K562 (cell line): ENCODE results near the gene CD248. TPM values are rescaled to one million over a fixed set of nuclear protein-coding genes. Genes with fewer than 3 reads are reported as not detected.

Experiments used
- ATAC-seq: fragments of 200-7000 bp; cut with Tn5 transposase; 3 replicates; pipeline ENCODE4 v1.9.1; 2020; ENCODE audit warnings: moderate library complexity
- BruUV-seq: library from RNA; stranded (reverse); fragments of 400-500 nt; replicated peaks from 2 replicates; lab custom pipeline; 2021; lab: Mats Ljungman, UMichigan
- CTCF ChIA-PET: fragments of 300-600 bp; formaldehyde crosslinking; extraction: SDS; loops from one replicate; lab custom pipeline; 2021; ENCODE audit warnings: low intra/inter-chr PET ratio; lab: Yijun Ruan, JAX
- POLR2A ChIA-PET: fragments of 300-600, 350-650 bp; sonication (Branson Sonifier 250); formaldehyde crosslinking; extraction: SDS; loops from one replicate; lab custom pipeline; 2021; ENCODE audit warnings: antibody characterized with exemption, inconsistent platforms; lab: Yijun Ruan, JAX
- DNase-seq, 4 experiments: peaks; one replicate each; pipeline versions ENCODE4 v3.0.0 to v3.0.0-alpha.2; 2011 to 2018; ENCODE audit warnings: low spot score in 3 of 4, mixed read lengths in 3 of 4; ENCODE audit errors: extremely low read depth in 1 of 4
- FAIRE-seq: peaks from 2 replicates; lab custom pipeline; 2011; peaks lifted over from hg19 to GRCh38; lab: Jason Lieb, UNC
- H2AFZ ChIP-seq: 2 replicates; pipeline ENCODE4 v1.6.0; 2011; ENCODE audit warnings: low read depth, low read length, control low read depth, inconsistent platforms
- H3K27ac ChIP-seq: fragments of 200-600 bp; 3 replicates; pipeline ENCODE4 v1.8.0; 2011; ENCODE audit warnings: low read depth, mild to moderate bottlenecking, control low read depth, inconsistent platforms, low read length, moderate library complexity, mixed read lengths; ENCODE audit errors: extremely low read depth
- H3K27me3 ChIP-seq, 2 experiments: fragments of 300-600 bp in 1 of 2; 2 replicates in 1 of 2; 3 replicates in 1 of 2; pipeline versions ENCODE4 v1.6.0 to v1.8.0; 2011; ENCODE audit warnings: inconsistent platforms in 2 of 2, low read length in 2 of 2, mild to moderate bottlenecking in 1 of 2, mixed read lengths in 1 of 2, moderate library complexity in 1 of 2; ENCODE audit not compliant: control insufficient read depth in 2 of 2, insufficient read depth in 2 of 2
- H3K36me3 ChIP-seq: fragments of 300-600 bp; 3 replicates; pipeline ENCODE4 v1.8.0; 2011; ENCODE audit warnings: mild to moderate bottlenecking, low read length, inconsistent platforms; ENCODE audit not compliant: control insufficient read depth, insufficient read depth
- H3K4me1 ChIP-seq, 2 experiments: fragments of 200-600 bp in 1 of 2; replicated peaks in 1 of 2; 2 replicates in 1 of 2; 3 replicates in 1 of 2; pipeline versions ENCODE4 v1.5.1 to v1.8.0; 2011; ENCODE audit warnings: inconsistent platforms in 2 of 2, low read length in 2 of 2, mild to moderate bottlenecking in 1 of 2, mixed read lengths in 1 of 2, moderate library complexity in 1 of 2; ENCODE audit not compliant: control insufficient read depth in 2 of 2, insufficient read depth in 2 of 2
- H3K4me2 ChIP-seq: 2 replicates; pipeline ENCODE4 v1.6.1; 2011; ENCODE audit warnings: low read length, control low read depth, inconsistent platforms, mixed read lengths; ENCODE audit not compliant: insufficient read depth
- H3K4me3 ChIP-seq: fragments of 200-600 bp; sonication (generic), shearing (Covaris generic); 2 replicates; pipeline ENCODE4 v1.5.1; 2016; ENCODE audit warnings: control low read depth, inconsistent platforms
- H3K79me2 ChIP-seq: fragments of 200-600 bp; 3 replicates; pipeline ENCODE4 v1.8.0; 2011; ENCODE audit warnings: low read length, inconsistent platforms; ENCODE audit not compliant: control insufficient read depth, insufficient read depth
- H3K9ac ChIP-seq, 2 experiments: 2 replicates each; pipeline versions ENCODE4 v1.6.0 to v1.6.1; 2011; ENCODE audit warnings: low read depth in 2 of 2, low read length in 2 of 2, control low read depth in 1 of 2, inconsistent platforms in 1 of 2, mild to moderate bottlenecking in 1 of 2, mixed read lengths in 1 of 2; ENCODE audit not compliant: insufficient read depth in 1 of 2
- H3K9me1 ChIP-seq: one replicate; pipeline ENCODE4 v1.6.0; 2011; ENCODE audit warnings: inconsistent platforms, mild to moderate bottlenecking, low read length, moderate library complexity; ENCODE audit not compliant: control insufficient read depth, insufficient read depth
- H3K9me3 ChIP-seq: replicated peaks from 2 replicates; pipeline ENCODE4 v1.5.1; 2011; ENCODE audit warnings: low read depth, low read length, inconsistent platforms; ENCODE audit not compliant: control insufficient read depth, insufficient read depth
- H4K20me1 ChIP-seq: replicated peaks from 2 replicates; pipeline ENCODE4 v1.6.1; 2011; ENCODE audit warnings: low read length, inconsistent platforms, mixed read lengths; ENCODE audit not compliant: control insufficient read depth, insufficient read depth
- NEUROD1 ChIP-seq: fragments of 150-350 bp; IDR thresholded peaks from 2 replicates; pipeline ENCODE4 v1.6.1; 2014; ENCODE audit warnings: borderline replicate concordance, low read length, low read depth; ENCODE audit not compliant: partially characterized antibody
- NFRKB ChIP-seq: fragments of 450-650 bp; IDR thresholded peaks from 2 replicates; pipeline ENCODE4 v1.6.1; 2016; ENCODE audit warnings: low read depth
- POU5F1 ChIP-seq: fragments of 150-350 bp; IDR thresholded peaks from 2 replicates; pipeline ENCODE4 v1.6.1; 2014; ENCODE audit warnings: borderline replicate concordance, low read length, low read depth, mild to moderate bottlenecking; ENCODE audit not compliant: partially characterized antibody
- SUPT5H ChIP-seq: fragments of 450-650 bp; IDR thresholded peaks from 2 replicates; pipeline ENCODE4 v1.6.1; 2016
- ZBTB33 ChIP-seq: sonication (generic); formaldehyde crosslinking; IDR thresholded peaks from 2 replicates; pipeline ENCODE4 v1.8.1; 2023; ENCODE audit warnings: mild to moderate bottlenecking, missing genetic modification reagents
- ZNF143 ChIP-seq: sonication (generic); formaldehyde crosslinking; IDR thresholded peaks from 2 replicates; pipeline ENCODE4 v1.9.0; 2022; ENCODE audit warnings: mild to moderate bottlenecking, missing genetic modification reagents
- ZNF184 ChIP-seq: sonication (generic); formaldehyde crosslinking; IDR thresholded peaks from 2 replicates; pipeline ENCODE4 v1.5.0; 2020; ENCODE audit warnings: missing genetic modification reagents
- WGBS: fragments of 100-300 bp; shearing (Covaris generic); methylation state at CpG from one replicate; pipeline ENCODE4 v1.1.6; 2016; ENCODE audit warnings: low coverage, mixed read lengths; ENCODE audit not compliant: insufficient coverage; ENCODE audit errors: missing lambda C conversion rate; 5-methylcytosine and 5-hydroxymethylcytosine counted together
- in situ Hi-C: fragments of 300-500 bp; cut with MboI; formaldehyde crosslinking; loops from 4 replicates; pipeline ENCODE4 v1.15.0; 2018; ENCODE audit warnings: inconsistent platforms, mixed read lengths
- intact Hi-C: fragments of 100-400 bp; cut with micrococcal nuclease; formaldehyde crosslinking; loops from 2 replicates; pipeline ENCODE4 v1.14.2; 2022
- polyA plus RNA-seq, 8 experiments: library from polyadenylated mRNA; depleted of rRNA in 4 of 8; stranded (reverse) in 5 of 8; unstranded in 3 of 8; fragments of >200 nt; fragmentation: Nextera tagmentation in 2 of 8; fragmentation: Illumina TruSeq in 1 of 8; extraction: Ambion mirVana in 2 of 8; extraction: Trizol in 1 of 8; gene quantifications; 2 replicates each; pipeline versions ENCODE4 v1.2.1 to v1.2.3, GENCODE V29; 2011 to 2014; ENCODE audit warnings: inconsistent platforms in 1 of 8, missing spikeins in 1 of 8
- total RNA-seq, 7 experiments: library from RNA; depleted of rRNA in 6 of 7; stranded (reverse); fragments of >200 nt in 6 of 7; fragmentation: Illumina TruSeq in 2 of 7; extraction: Trizol in 2 of 7; gene quantifications; 2 replicates each; pipeline versions ENCODE4 v1.2.1 to v1.2.3, GENCODE V29; 2011 to 2021; ENCODE audit warnings: low replicate concordance in 1 of 7

Gene CD248
- total and polyA plus RNA-seq, 9 of the 15 experiments (the other 6 are each of a cell fraction or from before 2014, with no cell fraction given) = 0.09 TPM; not detected in 8

DNA sequence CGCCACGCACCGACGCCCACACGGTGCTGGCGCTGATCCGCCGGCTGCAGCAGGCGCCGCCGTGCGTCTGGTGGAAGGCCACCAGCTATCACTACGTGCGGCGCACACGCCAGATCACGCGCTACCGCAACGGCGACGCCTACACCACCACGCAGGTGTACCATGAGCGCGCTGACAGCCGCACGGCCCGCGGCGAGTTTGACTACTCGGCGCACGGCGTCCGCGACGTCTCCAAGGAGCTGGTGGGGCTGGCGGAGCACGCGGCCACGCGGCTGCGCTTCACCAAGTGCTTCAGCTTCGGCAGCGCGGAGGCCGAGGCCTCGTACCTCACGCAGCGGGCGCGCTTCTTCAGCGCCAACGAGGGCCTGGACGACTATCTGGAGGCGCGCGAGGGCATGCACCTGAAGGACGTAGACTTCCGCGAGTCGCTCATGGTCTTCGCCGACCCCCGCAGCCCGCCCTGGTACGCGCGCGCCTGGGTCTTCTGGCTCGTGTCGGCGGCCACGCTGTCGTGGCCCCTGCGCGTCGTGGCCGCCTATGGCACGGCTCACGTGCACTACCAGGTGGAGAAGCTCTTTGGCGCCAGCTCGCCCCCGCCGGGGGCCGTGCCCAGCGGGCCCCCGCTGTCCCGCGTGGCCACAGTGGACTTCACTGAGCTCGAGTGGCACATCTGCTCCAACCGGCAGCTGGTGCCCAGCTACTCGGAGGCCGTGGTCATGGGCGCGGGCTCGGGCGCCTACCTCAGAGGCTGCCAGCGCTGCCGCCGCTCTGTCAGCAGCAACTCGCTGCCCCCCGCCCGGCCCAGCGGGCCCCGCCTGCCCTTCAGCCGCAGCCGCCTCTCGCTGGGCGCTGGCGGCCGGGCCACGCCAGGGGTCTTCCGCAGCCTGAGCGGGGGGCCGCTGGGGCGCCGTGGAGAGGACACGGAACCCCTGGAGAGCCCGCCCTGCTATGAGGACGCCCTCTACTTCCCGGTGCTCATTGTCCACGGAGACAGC, 21.9 kb downstream of the CD248 start:
- no peaks in the 10 kb centered on the region for H3K36me3 ChIP-seq
- no peak overlapping the region for H3K4me2 ChIP-seq
- no peaks in the 10 kb centered on the region for H3K9me1 ChIP-seq
- no peak for ATAC-seq
- in situ Hi-C loops (no loop called here), intact Hi-C loops (no loop called here)
- DNase-seq = no peak
- H3K9ac ChIP-seq = no peak overlapping the region
- ChIA-PET CTCF (no interaction called here), POLR2A (no interaction called here)
- TF ChIP-seq NEUROD1 (no peak), POU5F1 (no peak), SUPT5H (no peak), ZBTB33 (CRISPR knock-in tag) (peak; percentile 97), NFRKB (no peak), ZNF143 (CRISPR knock-in tag) (no peak), ZNF184 (no peak)
- H3K79me2 ChIP-seq = no peaks in the 10 kb centered on the region
- H3K27ac ChIP-seq = no peak overlapping the region
- no peak for FAIRE-seq
- peaks cover 0 to 8% of the 10 kb centered on the region in 2 experiments; a peak in 2 of 5 replicates for H3K27me3 ChIP-seq
- H2AFZ ChIP-seq = no peak overlapping the region
- no TSS peak for BruUV-seq
- no peak overlapping the region for H3K4me3 ChIP-seq
- H4K20me1 ChIP-seq = 0 out of 2 replicates have a peak, but pooled peaks cover 5% of the 10 kb centered on the region
- WGBS = 74% methylated on average over 68 of the region's 123 CpGs
- no peaks in the 10 kb centered on the region for H3K9me3 ChIP-seq
- H3K4me1 ChIP-seq = peaks cover 6 to 36% of the 10 kb centered on the region in 2 experiments
